ENCODE results near the gene EIPR1. TPM values are rescaled to one million over a fixed set of nuclear protein-coding genes. Genes with fewer than 3 reads are reported as not detected.

The EIPR1 gene
- total RNA-seq, 1 donor from 2014 or later: 35.9 TPM

DNA sequence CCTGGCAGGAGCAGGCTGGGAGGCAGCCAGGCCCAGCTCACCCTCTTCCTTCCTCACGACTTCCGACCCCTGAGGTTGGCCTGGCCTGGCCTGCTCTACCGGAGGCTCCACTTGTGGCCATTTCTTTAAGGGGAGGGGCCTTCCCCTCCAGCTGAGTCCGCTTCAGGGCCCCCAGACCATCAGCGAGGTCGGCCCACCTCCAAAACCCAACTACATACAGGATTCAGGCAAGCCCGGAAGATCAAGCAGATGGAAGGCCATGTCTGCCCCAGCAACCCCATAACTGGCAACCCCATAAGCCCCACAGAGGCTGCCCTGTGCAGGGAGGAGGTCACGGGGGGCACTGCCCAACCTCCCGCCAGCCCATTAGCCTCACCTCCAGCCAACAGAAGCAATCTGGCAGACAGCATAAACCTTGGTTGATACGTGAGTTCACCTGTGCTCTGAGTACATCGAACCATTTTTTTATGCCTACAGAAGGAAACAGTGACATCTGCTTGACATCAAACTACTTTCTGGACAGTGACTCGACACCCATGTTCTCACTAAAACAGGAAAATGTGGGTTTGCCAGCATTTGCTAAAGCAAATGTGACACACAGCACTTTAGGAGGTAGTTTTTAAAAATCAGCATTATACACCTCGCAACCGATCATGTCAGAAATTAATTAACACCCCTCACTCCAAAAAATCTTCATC, 98.9 kb downstream of the EIPR1 start:
- Mint-ChIP-seq H3K36me3 (ENCODE audit: low read depth, unreplicated experiment) (peaks cover 8% of the 10 kb centered on the region), H3K4me3 (ENCODE audit: unreplicated experiment) (no peak overlapping the region), H3K27ac (ENCODE audit: unreplicated experiment) (no peak overlapping the region), H3K9me3 (ENCODE audit: unreplicated experiment) (no peaks in the 10 kb centered on the region), H3K27me3 (ENCODE audit: unreplicated experiment) (peaks cover 5% of the 10 kb centered on the region), H3K4me1 (ENCODE audit: unreplicated experiment) (peaks cover 4% of the 10 kb centered on the region)
- no peak for DNase-seq (ENCODE audit: low spot score)
- TF ChIP-seq, protein P1, sequence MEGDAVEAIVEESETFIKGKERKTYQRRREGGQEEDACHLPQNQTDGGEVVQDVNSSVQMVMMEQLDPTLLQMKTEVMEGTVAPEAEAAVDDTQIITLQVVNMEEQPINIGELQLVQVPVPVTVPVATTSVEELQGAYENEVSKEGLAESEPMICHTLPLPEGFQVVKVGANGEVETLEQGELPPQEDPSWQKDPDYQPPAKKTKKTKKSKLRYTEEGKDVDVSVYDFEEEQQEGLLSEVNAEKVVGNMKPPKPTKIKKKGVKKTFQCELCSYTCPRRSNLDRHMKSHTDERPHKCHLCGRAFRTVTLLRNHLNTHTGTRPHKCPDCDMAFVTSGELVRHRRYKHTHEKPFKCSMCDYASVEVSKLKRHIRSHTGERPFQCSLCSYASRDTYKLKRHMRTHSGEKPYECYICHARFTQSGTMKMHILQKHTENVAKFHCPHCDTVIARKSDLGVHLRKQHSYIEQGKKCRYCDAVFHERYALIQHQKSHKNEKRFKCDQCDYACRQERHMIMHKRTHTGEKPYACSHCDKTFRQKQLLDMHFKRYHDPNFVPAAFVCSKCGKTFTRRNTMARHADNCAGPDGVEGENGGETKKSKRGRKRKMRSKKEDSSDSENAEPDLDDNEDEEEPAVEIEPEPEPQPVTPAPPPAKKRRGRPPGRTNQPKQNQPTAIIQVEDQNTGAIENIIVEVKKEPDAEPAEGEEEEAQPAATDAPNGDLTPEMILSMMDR (IDR thresholded peaks at IDR 0.05; ENCODE audit: unreplicated experiment): no peak

DNA sequence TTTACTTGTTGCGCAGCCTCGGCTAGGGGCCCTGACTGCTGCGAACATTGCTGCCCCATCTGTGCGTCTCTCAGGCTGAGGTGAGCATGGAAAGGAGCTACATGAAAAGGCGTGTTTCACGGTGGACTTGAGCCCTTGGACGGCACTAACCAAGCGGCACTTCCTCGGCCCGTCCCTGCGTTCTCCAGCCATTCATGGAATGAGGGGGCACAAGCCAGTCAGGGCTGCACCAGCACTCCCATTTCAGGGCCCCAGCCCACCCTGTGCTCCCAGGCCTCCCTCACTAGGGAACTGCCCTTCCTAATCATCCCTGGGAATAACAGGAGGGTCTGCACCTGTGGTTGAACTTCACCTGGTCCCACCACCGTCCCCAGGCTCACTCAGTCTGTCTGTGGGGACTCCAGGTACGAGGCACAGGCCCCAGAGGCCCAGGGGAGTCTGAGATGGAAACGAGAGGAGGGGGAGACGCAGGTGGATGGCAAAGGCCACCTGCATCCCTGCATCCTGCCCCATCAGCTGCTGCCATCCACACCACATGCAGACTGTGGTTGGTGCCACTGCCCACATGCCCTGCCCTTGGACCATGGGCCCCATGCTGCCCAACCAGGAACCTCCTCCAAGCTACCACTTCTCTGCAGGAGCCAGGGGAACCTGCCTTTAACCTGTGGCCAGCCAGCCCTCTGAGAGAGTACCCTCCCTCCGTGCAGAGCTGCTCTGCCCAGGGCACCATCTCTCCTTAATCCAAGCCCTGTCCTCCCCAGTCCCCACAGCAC, 99.7 kb downstream of the EIPR1 start:
- DNase-seq (ENCODE audit: low spot score): no peak
- Mint-ChIP-seq H3K27me3 (ENCODE audit: unreplicated experiment) (peaks cover 5% of the 10 kb centered on the region), H3K36me3 (ENCODE audit: low read depth, unreplicated experiment) (peaks cover 8% of the 10 kb centered on the region), H3K27ac (ENCODE audit: unreplicated experiment) (no peak overlapping the region), H3K4me1 (ENCODE audit: unreplicated experiment) (peaks cover 3% of the 10 kb centered on the region), H3K9me3 (ENCODE audit: unreplicated experiment) (no peaks in the 10 kb centered on the region), H3K4me3 (ENCODE audit: unreplicated experiment) (no peak overlapping the region)
- TF ChIP-seq, protein P1 (IDR thresholded peaks at IDR 0.05; ENCODE audit: unreplicated experiment): no peak

DNA sequence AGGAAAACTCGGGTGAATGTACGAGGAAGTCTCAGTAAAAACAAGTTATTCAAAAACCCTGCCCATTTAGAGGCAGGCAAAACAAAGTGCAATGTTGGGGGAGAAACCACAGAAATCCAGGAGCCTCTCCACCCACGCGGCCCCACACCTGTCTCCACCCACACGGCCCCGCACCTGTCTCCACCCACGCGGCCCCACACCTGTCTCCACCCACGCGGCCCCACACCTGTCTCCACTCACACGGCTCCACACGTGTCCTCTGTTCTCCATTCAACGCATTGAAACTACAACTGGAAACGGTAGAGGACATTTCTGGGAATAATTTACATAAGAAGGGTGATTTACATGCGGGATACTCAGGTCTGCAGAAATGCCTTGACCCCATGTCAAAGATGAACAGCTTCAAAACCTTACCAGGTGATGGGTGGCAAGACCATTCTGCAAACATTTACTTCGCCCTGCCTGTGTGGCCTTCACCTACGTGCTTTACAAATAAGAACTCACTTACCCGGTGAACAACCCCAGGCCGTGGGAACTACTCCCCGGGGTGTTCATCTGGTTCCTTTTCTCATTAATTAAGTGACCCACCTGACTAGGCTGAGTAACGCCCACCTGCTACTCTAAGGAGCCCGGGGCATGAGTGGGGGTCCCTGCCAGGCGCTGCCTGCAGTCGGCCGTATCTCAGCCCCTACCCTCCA, 100.4 kb downstream of the EIPR1 start:
- Mint-ChIP-seq H3K27ac (ENCODE audit: unreplicated experiment) (no peak overlapping the region), H3K27me3 (ENCODE audit: unreplicated experiment) (peaks cover 3% of the 10 kb centered on the region), H3K9me3 (ENCODE audit: unreplicated experiment) (no peaks in the 10 kb centered on the region), H3K4me3 (ENCODE audit: unreplicated experiment) (no peak overlapping the region), H3K4me1 (ENCODE audit: unreplicated experiment) (no peaks in the 10 kb centered on the region), H3K36me3 (ENCODE audit: low read depth, unreplicated experiment) (peaks cover 11% of the 10 kb centered on the region)
- TF ChIP-seq, protein P1 (IDR thresholded peaks at IDR 0.05; ENCODE audit: unreplicated experiment): no peak
- no peak for DNase-seq (ENCODE audit: low spot score)

DNA sequence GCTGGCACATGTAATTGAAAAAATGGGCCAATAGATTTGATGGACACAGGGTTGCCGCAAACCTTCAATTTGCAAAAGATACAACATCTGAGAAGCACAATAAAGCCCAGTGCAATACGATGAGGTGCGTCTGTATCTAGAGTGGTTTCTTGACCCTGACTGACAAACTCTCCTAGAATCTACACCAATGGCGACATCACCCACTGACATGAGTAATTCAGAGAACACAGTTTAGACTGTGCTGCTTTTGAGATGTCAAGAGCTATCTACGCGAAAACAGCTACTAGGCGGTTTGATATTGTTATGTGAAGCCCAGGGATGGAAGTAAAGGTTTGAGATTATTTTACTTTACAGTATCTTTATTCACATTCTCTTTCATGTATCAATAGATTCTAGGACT, 104.9 kb downstream of the EIPR1 start:
- Mint-ChIP-seq H3K36me3 (ENCODE audit: low read depth, unreplicated experiment) (peaks cover 19% of the 10 kb centered on the region), H3K9me3 (ENCODE audit: unreplicated experiment) (no peaks in the 10 kb centered on the region), H3K27ac (ENCODE audit: unreplicated experiment) (no peak overlapping the region), H3K4me3 (ENCODE audit: unreplicated experiment) (no peak overlapping the region), H3K4me1 (ENCODE audit: unreplicated experiment) (no peaks in the 10 kb centered on the region), H3K27me3 (ENCODE audit: unreplicated experiment) (peaks cover 3% of the 10 kb centered on the region)
- no peak for DNase-seq (ENCODE audit: low spot score)
- TF ChIP-seq, protein P1 (IDR thresholded peaks at IDR 0.05; ENCODE audit: unreplicated experiment): no peak

Measured in endothelial cell (in vitro differentiated cells).